Body of pancreas (tissue), 4 donors: ENCODE data around the gene FAM170B.

Experiments
- CTCF ChIP-seq, 7 experiments: fragments of 450-650 bp in 4 of 7; fragments of 200-600 bp in 3 of 7; sonication (generic) in 3 of 7; IDR thresholded peaks; one replicate each; pipeline ENCODE4 v1.5.1; 2016 to 2019; ENCODE audit warnings: antibody characterized with exemption in 7 of 7
- POLR2A ChIP-seq, 3 donors: fragments of 450-650 bp; IDR thresholded peaks; one replicate each; pipeline ENCODE4 v1.6.1; 2016; ENCODE audit warnings: antibody characterized with exemption in 3 of 3, mild to moderate bottlenecking in 2 of 3

GRCh38 chr10:49112851-49113250 is 21.0 kb downstream of the FAM170B start:
- TF ChIP-seq POLR2A (IDR thresholded peaks at IDR 0.05) (no peak), CTCF (IDR thresholded peaks at IDR 0.05) (no peak)
